NCI-H1694 treated with DMSO at 0.1 percent for 48 hours (cell line): ENCODE measurements around the gene DST.
A peak's percentile ranks its signal among the peaks of the same experiment; 100 is the strongest.

Experiments used
- DNase-seq: peaks from one replicate; lab custom pipeline; 2025; lab: John Stamatoyannopoulos, UW

Gene DST

DNA sequence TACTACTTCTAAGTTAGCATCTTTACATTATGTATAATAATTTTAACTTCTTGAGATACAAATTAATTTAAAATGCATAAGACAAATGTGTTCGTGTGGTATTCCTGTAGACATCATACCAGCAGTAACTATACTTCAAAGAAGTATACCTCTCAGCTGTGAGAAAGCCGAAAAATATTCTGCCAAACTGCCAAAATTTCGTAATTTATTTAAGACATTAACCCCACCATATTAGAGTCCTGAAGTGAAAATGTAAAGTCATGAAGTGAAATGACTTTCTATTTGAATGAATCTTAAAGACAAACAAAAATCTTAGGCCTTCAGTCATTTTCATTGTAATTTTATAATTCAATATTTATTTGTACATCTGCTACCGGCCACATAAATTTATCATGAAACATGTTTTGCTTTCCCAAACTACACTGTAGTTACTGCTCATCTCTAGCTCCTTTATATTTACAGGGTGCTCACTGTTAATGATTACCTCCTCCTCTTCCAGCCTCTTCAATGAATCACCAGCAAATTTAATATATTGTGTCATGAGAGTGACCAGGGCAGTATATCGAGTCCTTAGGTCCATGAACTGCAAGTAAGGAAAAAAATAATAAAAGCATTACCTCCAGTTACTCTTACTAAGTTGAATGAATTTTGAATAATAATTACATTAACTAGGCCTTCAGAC, 18.5 kb downstream of the DST start:
- DNase-seq, result no peak

DNA sequence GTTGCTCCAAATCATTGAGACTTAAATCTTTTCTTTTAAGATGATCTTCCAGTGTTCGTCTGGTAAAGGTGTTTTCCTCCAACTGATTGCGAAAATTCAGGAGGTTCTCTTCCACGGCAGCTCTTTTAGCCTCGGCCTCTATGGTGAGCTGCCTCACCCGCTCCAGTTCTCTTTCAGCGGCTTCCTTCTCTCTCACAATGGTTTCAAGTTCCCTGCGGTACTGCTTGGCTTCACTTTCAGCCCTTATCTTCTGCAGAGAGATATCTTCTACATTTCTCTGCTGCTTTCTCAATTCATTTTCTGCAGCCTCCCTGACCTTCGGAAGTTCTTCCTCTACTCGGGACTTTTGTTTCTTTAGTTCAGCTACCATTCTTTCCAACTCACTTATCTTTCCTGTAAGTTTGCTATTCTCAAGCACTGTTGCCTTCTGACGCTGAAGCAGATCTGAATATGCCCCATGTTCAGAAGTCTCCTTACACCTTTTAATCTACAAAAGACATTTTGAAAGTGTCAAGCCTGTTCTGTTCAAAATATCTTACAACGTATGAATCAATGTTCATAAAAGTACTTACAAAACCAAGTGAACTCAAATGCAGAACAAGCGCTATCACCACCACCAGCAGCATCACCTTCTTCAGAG, 22.3 kb downstream of the DST start:
- no peak for DNase-seq

DNA sequence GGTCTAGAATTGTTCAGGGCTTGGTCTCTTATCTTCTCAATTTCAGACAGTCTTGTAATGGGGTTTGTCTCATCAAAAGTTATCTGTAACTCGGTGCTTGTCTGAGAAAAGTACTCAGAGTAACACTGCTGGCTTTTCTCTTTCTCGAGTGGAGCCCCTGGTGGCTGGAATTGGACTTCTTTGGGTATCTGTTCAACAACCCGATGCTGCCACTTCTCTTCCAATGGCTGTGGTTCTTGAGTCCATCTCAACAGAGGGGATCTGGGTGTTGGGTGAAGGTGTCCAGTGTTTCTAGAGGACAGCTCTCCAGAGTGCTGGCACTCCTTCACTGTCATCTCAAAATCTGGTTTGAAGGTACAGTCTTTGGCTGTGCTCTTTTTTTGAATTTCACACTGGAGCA, 24.6 kb downstream of the DST start:
- DNase-seq, result no peak

DNA sequence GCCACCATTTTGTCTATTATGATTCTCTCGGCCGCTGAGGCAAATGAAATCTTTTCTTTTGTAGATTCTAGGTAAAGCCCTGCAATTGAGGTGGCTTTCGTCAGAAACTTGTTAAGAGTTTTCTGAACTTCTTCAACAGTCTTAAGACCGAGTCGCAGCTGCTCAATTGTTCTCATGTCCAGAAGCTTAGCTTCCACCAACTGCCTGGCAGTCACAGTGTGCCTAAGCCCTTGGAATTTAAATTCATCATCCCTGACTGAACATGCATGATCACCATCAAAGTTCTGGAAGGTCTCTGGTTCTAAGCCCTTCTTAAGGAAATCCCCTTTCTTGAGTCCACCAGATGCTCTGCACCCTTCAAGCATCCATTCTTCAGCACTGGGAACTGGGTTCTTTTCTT, 25.7 kb downstream of the DST start:
- DNase-seq, result no peak

DNA sequence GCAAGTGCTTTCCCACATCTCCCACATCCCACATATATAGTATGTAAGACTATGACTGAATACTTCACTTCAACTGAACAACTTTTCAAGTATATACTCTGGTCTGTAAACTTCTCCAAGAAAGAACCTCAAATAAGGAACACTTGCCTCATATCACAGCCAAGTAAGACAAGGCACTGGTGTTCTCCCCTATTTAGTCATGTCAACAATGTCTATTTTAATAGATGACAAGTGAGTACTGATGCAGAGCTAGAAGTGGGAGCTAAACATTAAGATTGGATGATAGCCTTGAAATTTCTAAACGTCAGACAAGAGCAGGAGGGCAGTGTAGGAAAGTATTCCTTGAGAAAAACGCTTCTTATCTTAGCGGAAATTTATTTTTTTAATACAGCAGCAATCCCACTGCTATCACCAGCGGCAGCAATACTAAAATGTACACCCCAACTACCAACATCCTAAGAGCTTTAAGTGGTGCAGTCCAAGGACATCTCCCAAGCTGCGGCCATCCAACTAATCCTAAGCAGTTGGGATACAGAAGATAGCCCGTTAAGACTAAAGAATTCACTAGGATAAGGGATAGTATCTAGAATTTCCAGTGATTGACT, 29.3 kb downstream of the DST start:
- no peak for DNase-seq

DNA sequence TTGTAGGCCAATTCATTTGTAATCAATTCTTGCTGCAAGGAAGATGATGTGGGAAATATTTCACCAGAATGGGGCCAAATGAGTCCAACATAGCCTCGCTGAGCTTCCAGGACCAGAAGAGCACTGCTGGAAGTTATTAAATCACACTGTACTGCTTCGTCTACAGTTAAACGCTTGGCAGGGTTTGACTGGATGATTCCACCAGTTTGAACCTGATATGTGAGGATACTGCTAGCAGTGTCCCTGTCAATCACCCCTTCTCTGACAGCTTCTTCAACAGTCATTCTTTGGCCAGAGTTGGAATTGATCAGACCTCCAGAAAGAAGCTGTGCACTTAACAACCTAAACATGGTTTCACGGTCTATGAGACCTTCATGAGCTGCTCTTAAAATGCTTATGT, 34.4 kb downstream of the DST start:
- no peak for DNase-seq

DNA sequence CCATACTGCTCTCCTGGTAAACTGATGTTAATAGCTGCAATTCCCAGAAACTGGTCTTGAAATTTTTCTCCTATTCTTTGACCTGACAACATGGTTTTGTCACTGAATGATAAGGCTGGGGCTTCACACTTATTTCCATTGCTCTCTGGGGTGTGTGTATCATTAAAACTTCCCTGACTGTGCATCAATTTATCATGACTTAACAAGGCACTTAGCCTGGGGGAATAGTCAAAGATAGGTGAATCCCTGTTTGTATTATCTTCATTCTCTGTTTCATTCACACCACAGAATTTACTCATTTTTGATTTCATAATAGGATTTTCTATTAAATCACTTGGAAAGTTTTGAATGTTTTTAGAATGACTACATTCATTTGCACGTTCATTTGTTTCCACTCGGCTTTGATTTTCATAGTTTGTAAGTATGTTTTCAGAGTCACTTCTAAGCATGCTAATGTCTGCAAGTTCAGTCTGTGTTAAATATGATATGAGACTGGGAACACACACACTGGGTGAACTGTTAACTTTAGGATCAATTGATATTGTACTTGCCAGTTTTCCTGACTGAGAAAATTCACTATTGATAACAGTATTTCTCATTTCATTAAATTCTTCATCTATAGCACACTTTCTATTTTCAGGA, 35.5 kb downstream of the DST start:
- no peak for DNase-seq

DNA sequence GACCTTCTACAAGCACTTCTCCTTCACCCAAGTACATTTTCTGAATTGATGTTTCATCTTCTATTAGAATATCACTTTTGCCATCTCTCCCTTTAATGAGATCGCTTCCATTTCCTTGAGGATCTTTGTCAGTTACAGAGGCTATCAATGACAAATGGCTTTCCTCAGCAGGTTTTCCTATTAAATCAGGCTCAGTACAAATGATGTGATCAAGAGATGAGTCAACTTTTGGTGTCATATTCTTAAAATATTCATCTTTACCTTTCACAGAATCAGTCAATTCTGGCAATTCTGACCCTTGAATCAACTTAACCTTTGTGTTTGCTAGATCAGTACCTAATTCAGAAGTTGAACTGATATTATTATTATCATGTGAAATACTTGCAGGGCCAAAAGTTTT, 37.3 kb downstream of the DST start:
- DNase-seq, result no peak

DNA sequence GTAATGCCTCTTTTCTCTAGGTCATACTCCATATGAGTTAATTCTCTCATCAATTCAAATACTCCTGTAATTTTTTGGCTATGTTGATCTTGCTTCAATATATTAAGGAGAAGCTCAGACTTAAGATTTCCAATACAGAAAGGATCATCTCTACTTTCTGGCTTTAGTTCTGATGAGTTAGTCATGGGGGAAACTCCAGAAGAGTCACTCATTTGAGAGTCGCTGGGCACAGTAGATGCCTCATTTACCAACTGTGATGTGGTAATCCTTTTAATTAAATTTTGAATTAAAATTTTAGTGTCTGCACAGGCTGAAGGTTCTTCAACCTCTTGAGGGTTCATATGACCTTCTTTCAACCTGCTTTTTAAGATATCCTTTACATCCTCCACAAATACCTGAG, 38.5 kb downstream of the DST start:
- DNase-seq, result no peak

DNA sequence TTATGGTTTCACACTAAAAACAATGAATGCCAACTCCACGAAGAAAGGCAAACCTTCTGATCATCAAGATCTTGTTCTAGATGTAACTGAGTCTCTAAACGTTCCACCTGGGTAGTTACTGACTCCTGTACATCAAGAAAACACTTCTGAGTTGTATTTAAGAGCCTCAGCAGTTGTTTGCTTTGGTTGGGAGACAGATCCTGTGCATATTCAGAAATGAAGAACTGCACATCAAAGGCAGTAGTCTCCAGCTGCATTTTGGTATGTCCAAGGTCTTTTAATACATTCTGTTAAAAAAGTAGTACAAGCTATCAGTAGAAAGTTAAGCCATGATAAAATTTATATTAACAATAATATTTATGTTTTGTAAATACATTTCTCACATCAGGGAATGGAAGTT, 41.3 kb downstream of the DST start:
- no peak for DNase-seq

DNA sequence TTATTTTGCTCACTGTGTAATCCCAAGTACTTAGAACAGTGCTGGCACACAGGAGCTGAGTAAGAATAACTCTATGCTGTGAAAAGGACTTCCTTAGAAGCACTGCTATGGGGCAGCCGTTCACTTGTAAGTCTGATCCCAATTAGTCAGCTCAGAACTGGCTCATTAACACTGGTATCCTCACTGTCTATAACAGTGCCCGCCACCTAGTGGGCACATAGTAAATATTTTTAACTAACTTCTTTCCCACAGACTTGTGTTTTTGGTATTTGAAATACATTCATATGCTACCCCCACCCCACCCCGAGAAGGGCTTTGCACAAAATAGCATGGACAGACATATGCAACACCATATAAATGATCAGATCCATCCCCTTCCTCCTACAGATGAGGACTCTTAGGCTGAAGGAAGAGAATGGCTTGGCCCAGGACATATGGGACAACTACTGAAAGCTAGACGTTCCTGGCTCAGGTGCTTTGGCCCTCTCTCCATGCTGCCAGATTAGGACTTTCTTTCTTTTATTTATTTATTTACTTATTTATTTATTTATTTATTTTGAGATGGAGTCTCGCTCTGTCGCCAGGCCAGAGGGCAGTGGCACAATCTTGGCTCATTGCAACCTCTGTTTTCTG, 47.1 kb downstream of the DST start:
- peak; percentile 16 for DNase-seq

DNA sequence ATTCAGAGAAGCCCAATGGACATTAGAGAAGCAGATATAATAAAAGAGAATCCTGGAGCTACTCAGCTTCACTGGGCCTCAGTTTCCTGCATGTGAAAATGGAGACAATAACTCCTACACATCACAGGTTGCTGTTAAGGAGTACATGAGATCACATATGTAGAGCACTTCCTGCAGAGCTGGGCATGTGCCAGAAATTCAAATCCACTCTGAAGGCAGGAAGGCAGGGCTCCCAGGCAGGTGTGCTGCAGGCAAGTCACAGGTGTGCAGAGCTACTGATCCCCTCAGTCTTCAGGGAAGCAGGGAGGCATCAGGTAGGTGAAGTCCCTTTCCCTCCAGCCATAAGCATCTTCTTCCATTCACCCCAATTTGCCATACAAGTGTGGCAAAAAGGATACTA, 48.0 kb downstream of the DST start:
- DNase-seq, result no peak

DNA sequence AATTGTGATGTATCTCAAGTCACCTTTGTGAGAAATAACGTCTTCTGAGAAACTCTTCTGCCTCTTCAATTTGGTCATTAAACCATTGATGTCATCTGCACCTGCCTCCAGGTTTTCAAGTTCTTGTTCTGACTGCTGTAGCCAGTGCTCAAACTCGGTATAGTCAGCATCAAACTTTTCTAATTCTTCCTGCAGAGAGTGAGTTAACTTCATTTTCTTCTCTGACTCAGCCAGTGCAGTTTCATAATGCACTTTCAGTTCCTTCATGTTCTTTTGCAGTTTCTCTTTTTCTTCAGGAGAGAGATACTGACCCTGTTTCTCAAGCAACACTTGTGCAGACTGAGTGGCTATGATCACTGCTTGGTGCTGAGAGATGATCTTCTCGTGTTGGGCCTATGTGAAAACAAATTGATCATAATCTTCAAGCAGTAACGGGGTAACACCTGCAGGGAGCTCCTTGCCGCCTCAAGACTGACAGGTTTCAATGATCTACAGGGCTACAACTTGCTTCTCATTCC, 48.8 kb downstream of the DST start:
- no peak for DNase-seq

DNA sequence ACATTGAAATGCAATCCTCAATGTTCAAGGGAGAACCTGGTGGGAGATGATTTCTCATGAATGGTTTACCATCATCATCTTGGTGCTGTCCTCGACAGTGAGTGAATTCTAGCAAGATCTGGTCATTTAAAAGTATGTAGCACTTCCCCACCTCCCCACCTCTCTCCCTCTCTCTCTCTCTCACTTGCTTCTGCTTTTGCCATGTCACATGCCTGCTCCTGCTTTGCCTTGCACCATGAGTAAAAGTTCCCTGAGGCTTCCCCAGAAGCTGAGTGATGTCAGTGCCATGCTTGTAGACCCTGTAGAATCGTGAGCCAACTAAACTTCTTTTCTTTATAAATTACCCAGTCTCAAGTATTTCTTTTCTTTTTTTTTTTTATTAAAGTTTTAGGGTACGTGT, 60.5 kb downstream of the DST start:
- DNase-seq, result no peak

DNA sequence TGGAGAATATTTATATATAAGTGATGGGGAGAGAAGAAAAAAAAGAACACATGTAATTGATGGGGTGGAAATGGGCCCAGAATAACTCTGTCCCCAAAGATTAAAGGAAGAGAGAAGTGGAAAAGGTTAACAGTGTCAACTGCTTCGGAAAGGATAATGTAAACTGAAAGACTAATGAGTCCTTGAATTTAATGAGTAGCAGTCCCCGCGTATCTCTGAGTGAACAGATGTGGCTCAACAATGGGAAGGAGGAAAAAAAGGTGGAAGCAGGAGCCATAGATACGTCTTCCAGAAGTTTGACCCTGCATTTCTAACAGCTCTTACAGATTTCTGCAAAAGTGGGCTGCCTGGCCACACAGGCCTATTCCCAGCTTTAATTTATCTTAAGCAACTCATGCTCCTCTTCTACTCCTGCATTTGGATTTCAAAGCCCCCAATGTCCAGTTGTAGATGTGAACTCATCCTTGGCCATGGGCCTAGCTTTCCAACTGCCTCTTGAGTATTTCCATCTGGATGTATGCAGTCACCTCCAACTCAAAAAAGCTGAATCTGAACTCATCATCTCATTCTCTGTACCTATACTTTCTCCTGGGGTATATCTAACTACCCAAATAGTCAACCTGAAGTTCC, 61.3 kb downstream of the DST start:
- no peak for DNase-seq

DNA sequence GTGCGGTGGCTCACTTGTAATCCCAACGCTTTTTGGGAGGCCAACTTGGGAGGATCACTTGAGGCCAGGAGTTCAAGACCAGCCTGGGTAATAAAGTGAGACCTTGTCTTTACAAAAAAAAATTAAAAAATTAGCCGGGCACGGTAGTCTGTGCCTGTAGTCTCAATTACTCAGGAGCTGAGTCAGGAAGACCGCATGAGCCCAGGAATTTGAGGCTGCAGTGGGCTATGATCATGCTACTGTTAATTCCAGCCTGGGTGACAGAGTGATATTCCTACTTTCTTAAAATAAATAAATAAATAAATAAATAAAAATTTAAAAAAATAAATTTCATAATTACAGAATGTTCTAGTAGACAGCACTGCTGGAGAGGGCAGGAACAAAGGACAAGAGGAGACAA, 62.4 kb downstream of the DST start:
- DNase-seq, result no peak

DNA sequence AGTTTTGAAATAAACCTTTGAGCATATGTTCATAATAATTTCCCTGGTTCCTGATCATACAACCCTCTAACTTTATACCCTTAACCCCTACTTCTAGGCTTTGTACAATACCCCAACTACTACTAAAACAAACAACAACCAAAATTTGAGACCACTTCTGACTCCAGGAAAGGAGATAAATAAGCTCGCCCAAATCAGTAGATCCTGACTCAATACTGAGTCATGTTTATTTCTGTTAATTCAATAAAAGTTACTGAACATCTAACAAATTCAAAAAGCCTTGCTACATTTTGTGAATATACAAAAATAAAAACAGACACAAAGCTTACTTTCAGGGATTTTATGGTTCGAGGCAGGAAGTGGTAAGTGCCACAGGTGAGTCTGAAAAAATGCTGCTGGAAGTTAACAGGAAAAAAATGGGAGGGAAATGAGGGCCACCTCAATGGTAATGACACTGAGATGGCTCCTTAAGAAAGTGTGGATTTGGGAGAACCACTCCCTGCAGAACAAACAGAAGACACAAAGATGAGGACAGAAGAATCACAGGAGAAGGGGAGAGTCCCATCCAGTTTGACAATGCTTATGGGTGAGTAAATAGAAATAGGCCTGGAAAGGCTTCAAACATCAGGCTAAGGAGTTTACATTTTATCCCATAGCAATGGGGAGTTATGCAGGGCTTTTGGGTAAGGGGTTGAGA, 63.4 kb downstream of the DST start:
- no peak for DNase-seq

DNA sequence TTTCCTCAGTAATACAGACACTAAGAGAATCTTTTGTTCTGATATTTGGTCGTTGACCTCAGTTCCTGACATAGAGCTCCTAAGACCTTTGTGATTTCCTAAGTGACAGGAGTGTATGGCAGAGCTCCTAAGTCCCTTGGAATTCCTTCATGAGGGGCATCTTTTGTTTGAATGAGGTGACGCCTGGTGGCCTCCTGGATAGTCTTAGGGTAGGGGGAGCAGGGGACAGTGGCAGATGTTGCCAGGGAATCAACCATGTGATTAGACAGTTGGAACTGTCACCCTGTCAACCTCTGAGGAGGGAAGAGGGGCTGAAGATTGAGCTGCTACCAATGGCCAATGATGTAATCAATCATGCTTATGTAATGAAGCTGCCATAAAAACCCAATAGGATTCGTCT, 67.0 kb downstream of the DST start:
- DNase-seq, result no peak

DNA sequence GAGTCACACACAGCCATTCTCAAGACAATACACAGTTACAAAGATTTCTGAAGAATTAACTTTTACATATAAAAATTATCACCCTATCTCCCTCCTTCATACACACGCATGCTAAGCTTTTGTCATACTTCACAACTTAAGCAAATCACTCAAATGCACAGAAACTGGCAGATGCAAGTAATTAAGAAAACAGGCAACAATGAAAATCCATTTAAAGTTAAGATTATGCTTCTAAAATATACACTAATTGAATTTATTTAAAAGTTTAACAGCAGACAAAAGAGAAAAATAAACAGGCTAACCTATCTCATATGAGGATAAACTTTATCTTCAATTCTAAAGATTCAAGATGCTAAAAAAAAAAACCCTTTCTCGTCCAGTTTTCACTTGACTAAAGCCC, 68.4 kb downstream of the DST start:
- DNase-seq, result no peak

DNA sequence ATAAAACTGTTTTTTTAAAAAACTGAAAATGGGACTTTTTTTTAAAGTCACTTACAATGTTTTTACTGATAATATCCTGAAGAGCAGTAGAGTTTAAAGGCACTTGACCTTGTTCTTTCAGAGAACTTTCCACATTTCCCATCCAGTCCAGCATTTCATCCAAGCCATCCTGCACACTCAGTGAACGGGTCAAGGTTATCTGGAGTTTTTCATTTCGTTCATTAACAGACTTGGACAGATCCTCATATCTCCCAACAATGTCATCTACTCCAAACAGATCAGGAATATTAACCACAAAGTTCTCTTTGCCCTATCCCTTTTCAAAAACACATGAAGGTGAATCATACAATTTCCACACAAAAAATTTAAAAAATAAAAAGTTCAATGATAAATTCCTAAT, 69.1 kb downstream of the DST start:
- no peak for DNase-seq

DNA sequence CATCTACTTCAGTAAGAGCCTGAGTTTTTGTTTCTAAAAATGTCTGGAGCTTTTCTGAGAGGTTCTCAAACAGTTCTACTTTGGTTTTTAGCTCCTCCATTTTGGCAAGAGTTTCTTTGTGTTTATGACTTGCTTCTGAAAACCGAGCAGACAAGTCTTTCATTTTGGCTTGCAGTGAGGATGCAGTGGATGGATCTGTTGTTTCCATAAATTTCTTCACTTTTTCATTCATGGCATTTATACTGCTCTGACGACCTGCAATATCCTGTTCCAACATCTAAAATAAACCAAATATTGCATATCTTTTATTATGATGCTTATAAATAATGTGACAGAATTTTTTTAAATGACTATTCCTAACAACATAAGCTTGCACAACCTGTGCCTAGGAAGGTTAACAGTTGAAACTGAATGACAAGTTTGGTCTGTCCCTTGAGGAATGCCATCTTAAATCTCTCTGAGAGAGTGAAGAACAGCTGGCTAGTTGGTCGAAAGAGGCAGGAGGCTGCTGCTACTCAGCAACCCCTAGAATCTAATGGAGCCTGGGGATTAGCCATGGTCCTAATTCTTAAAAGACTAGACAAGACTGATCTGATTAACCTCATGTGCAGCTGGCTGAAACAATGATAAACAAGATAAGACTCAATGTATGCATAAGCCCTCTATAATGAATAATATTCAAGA, 69.8 kb downstream of the DST start:
- DNase-seq, result no peak
